NCI-H82 treated with DMSO at 0.1 percent for 48 hours (cell line): ENCODE data around the gene CABP5.

Experiments used
- DNase-seq: peaks from one replicate; lab custom pipeline; 2025; ENCODE audit not compliant: unreplicated experiment; lab: John Stamatoyannopoulos, UW

Gene CABP5

GRCh38 chr19:48033604-48034003 lies 10.3 kb downstream of the CABP5 start:
- no peak for DNase-seq

- no peak for DNase-seq
Observed at GRCh38 chr19:48030073-48030472, 13.8 kb downstream of the CABP5 start.

GRCh38 chr19:48029431-48029830 lies 14.4 kb downstream of the CABP5 start:
- peak; percentile 97 for DNase-seq

GRCh38 chr19:48025480-48025879 lies 18.4 kb downstream of the CABP5 start:
- no peak for DNase-seq

- no peak for DNase-seq
Observed at GRCh38 chr19:48023518-48023917, 20.4 kb downstream of the CABP5 start.

- no peak for DNase-seq
Observed at GRCh38 chr19:48023011-48023410, 20.9 kb downstream of the CABP5 start.

GRCh38 chr19:48020686-48021085 lies 23.2 kb downstream of the CABP5 start:
- DNase-seq, result no peak

GRCh38 chr19:48010932-48011758 lies 32.7 kb downstream of the CABP5 start:
- no peak for DNase-seq

- no peak for DNase-seq
Observed at GRCh38 chr19:48006762-48007161, 37.1 kb downstream of the CABP5 start.

GRCh38 chr19:48004236-48004635 lies 39.6 kb downstream of the CABP5 start:
- no peak for DNase-seq

GRCh38 chr19:48000846-48001245 lies 43.0 kb downstream of the CABP5 start:
- no peak for DNase-seq

GRCh38 chr19:47998800-47999199 lies 45.1 kb downstream of the CABP5 start:
- no peak for DNase-seq

GRCh38 chr19:47996230-47996727 lies 47.6 kb downstream of the CABP5 start:
- DNase-seq, result no peak

- peak; percentile 74 for DNase-seq
Observed at GRCh38 chr19:47994209-47994802, 49.6 kb downstream of the CABP5 start, which contains the start of gene ELSPBP1. Gene ELSPBP1 (plus strand): TSS chr19:47994632. CDS start chr19:48008668, 14,036 bp downstream.

GRCh38 chr19:47992070-47992469 lies 51.8 kb downstream of the CABP5 start, which contains the start of gene BSPH1:
Gene BSPH1 (minus strand): TSS chr19:47992170. CDS start chr19:47992081, 89 bp downstream.
- no peak for DNase-seq

GRCh38 chr19:47991191-47991808 lies 52.6 kb downstream of the CABP5 start:
- no peak for DNase-seq
